GDM1 (cell line): Measurements from ENCODE around the gene RIN2.
"Not testable (repeated sequence)": the region's sequence is repeated elsewhere in the genome, so short reads cannot be mapped to it uniquely, and the experiment has no call there.

Experiments
- DNase-seq: peaks from one replicate; lab custom pipeline; 2025; lab: John Stamatoyannopoulos, UW

Gene RIN2

DNA sequence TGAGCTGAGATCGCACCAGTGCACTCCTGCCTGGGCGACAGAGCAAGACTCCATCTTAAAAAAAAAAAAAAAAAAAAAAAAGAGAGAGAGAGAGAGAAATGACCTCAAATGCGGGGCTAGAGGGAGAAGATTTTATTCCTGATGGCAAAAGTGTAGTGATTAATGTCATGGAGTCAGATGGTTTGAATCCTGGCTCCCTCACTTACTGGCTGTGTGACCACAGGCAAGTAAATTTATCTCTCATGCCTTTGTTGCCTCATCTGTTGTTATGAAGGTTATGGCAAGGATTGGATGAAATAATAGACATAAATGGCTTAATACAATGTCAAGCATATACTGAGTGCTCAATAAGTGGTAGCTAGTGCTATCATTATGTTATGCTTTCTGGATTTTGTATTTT, 29.3 kb downstream of the RIN2 start:
- no peak for DNase-seq

GRCh38 chr20:19789009-19789408, 31.0 kb downstream of the RIN2 start:
- no peak for DNase-seq

DNA sequence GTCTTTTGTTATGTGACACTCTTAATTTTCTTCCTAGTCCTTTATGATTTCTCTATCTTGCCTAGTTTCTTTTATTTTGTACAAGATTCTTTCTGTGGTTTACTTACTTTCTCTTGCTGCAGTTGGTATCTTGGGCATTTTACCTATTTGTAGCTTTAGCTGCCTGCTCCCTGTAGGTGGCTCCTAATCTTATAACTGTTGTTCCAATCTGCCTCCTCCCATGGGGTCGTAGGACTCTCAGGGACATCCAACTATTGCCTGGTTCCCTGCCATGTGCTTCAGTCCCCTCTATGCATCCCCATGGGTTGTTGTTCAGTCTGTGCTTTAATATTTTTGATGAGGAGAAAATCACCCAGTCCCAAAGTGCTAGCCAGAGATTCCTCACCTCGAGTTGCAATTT, 31.4 kb downstream of the RIN2 start:
- DNase-seq, result no peak

- no peak for DNase-seq
These were observed 33.8 kb downstream of the RIN2 start for GRCh38 chr20:19791887-19792286.

GRCh38 chr20:19793716-19794115, 35.7 kb downstream of the RIN2 start:
- no peak for DNase-seq

DNA sequence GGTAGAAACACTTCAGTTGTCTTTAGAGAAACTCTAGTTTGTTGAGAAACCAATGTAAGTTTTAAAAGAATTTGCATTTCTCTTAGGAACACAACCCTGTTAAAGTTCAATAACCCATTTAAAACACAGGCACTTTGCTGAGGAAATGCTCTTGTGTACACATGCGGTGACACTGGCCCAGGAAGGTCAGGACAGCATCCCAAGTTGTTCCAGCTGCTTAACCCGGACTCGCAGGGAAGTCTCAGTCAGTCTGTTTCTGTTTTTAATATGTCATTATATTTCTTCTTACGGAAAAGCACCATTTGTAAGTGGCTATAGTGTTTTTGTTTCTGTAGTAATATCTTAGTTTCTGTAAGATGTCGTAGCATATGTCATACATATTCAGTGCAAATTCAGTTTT, 36.9 kb downstream of the RIN2 start:
- DNase-seq, result no peak

DNA sequence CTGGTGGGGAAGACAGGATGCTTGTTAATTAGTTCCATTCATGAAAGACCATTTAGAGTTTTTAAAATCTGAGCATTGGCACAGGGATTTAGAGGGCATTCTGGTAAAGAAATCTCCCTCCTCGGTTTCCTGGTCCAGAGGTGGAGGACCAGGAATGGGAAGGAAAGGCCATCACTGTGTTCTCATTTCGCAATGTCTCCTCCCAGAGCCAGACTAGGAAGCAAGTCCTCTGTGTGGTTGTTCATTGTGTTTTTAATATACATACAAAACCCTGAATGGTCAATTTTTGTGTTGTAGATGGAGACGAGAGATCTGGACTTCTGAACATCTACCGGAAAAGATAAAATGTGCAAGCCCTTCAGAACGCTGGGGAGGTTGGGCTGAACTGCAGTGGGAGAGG, 41.3 kb downstream of the RIN2 start:
- no peak for DNase-seq

- DNase-seq, result no peak
These were observed 44.0 kb downstream of the RIN2 start for GRCh38 chr20:19802099-19802491.

- DNase-seq, result no peak
These were observed 44.6 kb downstream of the RIN2 start for GRCh38 chr20:19802492-19803158.

DNA sequence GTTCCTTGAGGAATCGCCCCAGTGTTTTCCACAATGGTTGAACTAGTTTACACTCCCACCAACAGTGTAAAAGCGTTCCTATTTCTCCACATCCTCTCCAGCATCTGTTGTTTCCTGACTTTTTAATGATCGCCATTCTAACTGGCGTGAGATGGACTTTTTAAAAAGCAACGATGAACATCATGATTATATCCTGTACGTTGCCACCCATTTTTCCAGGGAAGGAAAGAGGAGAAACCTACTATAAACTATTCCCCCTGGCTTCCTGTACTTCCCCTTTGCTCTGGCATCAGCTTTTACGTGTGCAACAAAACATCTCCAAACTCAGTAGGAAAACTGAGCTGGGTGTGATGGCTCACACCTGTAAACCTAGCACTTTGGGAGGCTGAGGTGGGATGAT, 48.2 kb downstream of the RIN2 start:
- DNase-seq, result not testable (repeated sequence)

DNA sequence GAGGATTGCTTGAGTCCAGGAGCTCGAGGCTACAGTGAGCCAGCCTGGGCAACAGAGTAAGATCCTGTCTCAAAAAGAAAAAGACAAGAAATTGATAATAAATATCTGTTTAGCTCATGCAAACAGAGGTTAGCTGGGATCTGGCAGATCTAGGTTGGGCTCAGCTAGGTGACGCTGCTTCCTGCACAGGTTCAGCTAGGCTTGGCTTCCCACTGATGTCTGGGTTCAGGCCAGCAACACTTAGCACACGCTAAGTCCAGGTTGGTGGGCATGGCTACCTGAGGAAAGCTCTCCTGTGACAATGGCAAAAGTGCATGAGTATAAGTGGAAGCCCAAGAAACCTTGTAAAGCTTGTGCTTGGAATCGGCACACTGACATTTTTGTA, 48.7 kb downstream of the RIN2 start:
- DNase-seq, result no peak

DNA sequence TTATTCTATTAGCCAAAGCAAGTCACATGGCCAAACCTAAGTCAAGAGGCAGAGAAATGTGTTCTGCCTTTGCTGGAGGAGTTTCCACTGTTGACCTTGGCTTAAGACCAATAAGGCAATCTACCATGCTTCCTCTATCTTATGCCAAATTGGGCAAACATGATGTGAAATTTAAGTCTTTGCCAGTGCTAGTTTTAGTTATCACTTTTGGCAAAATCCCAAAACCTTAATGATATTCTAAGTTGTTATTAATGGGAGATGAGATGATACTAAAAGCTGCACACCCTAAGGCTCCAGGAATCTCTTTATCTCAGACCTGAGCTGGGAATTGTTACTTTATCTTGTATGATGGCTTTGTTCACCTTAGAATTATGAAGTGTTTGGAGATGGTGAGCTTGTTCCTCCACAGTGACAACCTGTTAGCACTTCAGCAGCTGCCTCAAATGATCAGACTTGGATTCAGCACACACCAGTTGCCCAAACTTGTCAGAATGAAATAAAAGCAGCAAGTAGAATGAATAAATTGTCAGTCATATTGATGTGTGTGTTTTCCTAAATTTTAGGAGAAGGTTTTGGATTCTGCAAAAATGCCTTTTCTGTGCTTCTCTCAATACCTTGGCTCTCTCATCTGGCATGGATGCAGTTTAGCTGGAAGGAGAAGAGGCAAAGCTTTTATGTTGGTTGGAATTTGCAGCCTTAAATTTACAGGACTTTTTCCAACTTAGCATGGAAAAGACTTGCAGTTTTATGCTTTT, 49.3 kb downstream of the RIN2 start:
- no peak for DNase-seq
